Activated CD4-positive, alpha-beta T cell treated with anti-CD3 and anti-CD28 coated beads, Interleukin-2, Interleukin-6, amounts not matched to agents 100 ng/mL and 50 ng/mL, durations not matched to agents 16 hours and 8 hours (primary cell): ENCODE results near the gene EHD3.

ENCODE experiments used
- DNase-seq: peaks from one replicate; pipeline ENCODE4 v3.0.0-alpha.2; 2020

The EHD3 gene

DNA sequence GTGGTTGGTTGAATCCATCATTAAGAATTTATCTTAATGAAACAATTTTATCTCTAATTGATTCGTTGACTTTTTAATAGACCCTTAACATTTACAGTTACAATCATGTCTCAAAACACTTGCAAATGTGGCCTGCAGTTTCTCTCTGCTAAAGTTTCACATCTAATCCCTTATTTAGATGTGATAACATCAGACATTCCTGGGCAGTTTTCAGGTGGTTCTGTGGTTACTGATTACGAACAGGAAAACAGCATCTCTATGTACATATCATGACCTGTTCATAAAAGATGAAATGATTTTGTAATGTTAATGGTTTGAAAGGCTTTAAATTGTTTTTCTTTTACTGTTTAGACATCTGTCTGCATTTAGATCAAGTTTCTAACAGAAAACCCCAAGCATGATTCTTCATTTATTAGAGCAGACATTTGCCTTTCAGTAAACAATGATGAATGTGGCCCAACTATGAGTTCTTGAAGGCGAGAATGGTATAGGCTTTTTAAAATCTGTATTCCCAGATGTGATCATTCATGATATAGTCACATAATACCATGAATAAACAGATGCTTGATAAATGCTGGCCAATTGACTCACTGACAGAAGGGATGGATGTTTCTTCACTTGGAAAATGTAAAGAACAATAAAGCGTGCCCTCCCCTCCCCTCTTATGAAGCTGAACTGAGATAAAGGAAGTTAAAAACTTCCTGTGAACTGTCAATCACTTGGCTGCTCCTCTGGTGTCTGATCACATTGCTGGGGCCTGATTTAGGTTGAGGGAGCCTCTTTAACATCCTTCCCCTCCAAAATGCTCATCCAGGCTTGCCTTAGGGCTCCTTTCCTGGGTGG lies 20.1 kb upstream of the EHD3 start:
- no peak for DNase-seq

DNA sequence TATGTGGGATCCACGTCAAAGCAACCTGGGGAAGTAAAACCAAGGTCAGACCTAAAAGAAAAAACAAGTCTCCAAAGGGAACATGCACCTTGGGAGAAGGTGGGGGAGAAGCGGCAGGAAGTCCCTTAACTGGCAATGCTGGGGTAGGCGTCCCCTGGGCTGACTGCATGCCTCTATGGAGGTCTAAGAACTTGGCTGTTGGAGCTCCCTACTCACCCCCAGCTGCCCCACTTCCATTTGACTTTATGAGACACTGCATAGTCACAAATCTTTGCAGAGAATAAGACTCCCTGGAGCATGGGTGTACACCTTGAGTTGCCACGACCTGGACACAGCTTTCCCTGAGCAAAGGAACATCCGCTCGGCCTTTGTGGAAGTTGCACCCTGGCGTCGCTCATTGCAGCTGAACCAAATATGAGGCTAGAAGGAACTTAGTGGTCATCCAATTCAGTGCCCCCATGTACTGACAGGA lies 19.5 kb upstream of the EHD3 start:
- no peak for DNase-seq

DNA sequence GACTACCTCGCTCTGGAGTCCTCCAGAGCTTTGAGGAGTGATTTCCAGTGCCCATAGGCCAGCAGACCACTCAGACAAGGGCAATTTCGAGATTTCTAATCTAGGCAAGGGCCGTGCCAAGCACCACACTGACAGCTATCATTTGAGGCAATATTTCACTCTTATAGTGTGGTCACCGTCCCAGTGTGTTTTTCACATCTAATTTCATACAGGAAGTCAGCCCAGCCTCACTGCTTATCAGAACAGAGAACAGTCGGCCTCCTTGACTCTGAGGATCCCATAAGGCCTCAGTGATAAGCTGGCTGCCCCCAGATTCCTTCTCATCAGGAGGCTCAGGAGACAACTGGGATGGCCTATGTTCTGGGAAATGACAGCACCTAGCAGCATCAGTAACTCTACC lies 17.2 kb upstream of the EHD3 start:
- peak; percentile 42 for DNase-seq

DNA sequence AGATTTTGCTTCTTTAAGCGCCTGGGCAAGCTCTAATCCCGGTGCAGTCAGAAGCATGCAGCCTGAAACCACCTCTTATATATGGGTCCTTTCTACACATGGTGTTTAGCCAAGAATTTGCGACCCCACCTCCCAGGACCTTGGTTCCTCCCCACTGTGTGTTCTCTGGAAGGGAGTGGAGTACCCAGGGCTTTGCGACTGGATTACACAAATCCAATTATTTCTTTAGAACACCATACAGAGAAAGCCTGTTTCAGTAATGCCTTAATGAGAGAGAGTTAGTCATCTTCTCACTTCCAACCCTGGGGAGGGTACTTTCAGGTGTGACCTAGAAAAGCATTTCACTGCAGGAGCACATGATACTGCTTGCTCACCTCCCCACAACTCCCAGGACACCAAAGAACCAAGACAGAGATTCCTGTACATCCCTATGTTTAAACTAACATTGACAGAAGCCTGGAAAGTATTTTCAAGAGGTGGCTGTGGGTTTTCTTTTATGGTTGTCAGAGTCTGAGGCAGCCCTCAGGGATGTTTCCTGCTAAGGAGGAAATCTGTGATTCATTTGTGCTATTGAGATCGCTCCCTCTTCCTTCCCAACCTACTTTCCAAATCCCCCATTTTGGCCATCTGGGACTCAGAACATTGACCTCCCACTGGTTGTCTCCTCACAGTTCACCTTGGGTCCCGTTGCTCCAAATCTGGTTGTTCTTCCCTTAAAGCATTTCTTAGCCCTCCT lies 16.3 kb upstream of the EHD3 start, which contains the start of gene CAPN14:
TSS of gene CAPN14 (minus strand) at position 51 of the 736 bp plus-strand sequence. CDS start 12,068 bp downstream, outside the sequence.
- DNase-seq: peak; percentile 43

DNA sequence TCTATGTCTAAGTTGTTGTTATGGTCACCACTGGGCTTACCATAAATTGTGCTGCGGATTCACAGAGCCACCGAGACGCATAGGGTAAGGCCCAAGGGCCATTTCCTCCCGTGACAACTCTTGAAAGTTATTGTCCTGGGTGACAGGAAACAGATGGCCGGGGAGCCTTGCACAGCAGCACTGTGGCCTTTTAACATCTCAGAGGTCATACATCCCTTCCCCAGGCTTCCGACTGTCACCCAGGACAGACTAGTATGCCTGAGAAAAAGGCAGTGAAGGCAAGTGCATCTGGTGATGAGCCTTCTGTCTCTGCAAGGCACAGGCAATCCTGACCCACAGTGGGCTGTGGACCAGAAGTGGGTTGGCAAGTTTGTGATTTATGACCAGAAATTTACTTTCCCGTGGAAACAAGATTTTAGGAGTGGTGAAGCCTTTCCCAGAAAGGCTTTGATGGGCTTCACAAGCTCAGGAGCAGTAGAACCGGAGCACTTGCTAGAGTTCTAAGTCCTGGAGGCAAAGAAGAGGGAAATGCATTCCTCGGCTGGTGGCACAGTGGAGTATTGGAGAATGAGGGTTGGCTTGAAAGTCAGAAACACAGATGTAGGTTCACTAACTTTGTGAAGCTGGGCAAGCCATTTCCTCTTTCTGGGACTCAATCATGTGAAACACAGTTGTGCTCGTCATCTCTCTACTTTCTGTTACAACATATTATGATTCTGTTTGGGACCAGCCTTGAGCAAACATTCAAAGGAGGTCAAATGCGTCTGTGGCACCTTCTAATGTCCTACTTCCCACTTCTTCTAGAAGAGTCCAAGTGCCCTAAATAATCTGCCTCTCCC lies 14.6 kb upstream of the EHD3 start:
- DNase-seq: peak; percentile 39

DNA sequence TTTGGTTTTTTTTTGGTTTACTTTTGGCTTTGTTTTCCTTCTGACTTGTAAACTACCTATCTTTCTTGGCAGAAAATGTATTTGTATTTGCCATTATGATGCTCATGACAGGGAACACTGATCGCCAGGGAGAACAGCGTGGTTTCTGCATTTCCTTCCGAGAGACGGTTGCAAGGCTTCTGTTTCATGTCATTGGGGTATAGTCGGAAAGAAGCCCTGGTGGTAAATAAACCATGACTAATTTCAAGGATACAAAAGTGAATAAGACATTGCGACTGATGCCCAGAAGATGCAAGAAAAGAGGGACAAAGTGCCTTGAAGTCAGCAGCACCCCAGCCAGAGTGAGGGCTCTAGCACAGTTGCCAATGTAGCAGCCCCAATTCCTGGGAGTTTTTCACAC lies 12.4 kb upstream of the EHD3 start:
- peak; percentile 62 for DNase-seq

DNA sequence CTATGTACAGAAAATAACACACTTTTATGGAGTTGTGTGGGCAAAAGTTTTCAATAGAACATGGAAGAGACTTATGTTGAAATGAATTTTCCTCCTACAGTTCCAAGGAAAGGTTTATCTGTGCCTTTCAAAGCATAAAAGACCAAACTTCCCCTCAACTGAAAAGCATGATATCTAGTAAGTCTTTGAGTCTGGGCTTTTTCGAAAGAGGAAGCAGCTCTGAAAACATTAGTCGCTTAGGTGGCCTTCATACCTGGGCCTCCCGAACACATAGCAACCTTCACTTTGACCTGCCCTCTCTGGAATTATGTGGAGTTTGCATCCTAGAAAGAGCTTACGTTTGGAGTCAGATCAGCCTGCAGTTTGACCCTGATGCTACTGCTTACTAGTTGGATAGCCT lies 11.9 kb upstream of the EHD3 start:
- no peak for DNase-seq

DNA sequence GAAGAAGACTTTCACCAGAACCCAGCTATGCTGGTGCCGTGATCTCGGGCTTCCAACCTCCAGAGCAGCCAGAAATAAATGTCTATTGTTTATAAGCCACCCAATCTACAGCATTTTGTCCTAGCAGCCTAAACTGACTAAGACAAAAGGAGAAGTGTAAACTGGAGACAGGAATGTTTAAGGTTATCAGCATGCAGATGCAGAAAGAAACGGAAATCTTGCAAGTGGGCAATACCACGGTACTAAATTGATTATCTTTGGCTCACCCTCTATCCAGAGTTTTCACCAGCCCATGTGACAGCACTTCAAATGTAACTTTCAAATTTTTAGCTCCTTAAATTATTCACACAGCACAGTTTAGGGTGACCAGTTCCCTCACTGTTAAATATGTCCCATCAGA lies 10.9 kb upstream of the EHD3 start:
- no peak for DNase-seq

DNA sequence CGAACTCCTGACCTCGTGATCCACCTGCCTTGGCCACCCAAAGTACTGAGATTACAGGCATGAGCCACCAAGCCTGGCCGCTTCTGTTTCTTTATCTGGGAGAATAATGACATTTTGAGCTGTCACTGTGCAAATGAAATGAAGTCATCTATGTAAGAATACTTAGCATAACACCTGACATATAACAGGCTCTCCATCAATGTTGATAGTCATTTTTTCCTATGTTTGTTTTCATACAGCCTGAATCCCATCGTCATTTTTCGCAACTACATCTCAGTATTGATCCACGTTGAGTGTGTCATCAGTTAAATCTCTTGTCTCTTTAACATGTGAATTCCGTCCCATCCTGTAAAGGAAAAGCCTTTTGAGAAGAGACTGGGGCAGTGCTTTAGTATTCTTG lies 10.2 kb upstream of the EHD3 start:
- no peak for DNase-seq

DNA sequence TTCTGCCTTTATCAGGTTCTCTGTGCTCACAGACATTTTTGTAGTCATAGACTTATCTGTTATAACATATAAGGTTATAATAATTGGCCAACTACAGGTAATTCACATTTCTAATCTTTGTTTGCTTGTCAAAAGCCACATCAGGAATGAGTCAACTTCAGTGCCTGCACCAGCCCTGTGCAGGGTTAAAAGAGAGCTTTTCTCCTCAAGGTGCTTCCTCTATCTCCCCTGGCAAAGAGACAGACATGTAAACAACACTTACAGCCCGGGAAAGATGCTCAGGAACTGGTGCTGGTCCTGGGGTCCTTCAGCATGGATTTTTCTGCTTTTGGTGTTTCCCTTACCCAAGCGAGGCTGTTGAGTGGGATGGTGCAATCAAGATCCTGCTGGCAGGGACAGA lies 7.7 kb upstream of the EHD3 start:
- no peak for DNase-seq

DNA sequence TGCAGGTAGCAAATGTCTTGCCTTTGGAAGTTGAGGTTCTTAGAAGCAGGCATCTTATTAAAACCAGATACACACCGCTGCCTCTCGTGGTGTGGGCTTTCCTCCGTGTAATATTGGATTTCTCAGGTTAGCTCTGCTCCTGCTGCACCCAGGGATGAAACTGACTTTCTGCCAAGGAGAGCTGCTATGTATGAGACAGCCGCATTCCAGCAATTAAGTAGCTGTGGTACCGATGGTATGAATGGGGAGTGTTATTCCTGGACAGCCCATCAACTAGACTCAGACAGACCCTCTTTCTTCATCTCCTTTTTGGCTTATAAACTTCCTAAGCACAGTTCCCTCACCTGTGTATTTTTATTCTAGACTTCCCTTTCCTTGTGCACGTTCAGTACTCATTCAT lies 6.8 kb upstream of the EHD3 start:
- no peak for DNase-seq

DNA sequence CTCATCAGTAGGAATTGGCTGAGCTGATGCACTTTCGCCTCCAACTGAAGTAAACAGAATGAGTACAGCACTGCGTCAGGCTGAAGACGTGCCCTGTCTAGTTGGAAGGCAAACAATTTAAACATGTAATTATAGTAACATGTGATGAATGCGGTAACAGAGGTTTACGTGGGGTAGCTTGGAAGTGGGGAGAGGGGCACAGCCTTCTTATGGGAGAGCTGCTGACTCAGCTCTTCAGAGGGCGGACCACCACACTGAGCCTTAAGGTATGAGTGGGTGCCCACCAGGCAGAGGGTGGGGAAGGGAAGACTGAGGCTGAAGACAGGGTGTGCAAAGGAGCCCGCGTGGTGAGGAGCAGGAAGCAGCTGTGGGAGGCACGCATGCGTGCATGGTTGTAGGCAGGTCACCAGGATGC lies 6.2 kb upstream of the EHD3 start:
- DNase-seq: no peak

DNA sequence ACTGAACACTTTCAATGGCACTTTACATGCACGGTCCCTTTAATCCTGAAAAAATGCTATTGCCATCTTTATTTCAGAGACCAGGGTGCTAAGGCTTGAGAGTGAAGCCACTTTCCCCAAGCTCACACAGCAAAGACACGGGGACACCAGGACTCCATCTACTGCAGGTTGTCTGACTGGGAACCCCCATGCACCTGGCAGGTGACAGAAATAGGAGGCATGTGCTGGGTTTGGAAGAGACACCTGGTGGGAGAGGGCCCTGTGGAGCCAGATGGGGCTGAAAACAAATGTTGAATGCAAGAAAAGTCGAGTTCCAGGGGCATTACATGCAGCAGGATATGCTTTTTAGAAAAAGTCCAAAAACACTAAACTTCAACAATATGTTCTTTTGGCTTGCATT lies 5.2 kb upstream of the EHD3 start:
- DNase-seq: no peak

DNA sequence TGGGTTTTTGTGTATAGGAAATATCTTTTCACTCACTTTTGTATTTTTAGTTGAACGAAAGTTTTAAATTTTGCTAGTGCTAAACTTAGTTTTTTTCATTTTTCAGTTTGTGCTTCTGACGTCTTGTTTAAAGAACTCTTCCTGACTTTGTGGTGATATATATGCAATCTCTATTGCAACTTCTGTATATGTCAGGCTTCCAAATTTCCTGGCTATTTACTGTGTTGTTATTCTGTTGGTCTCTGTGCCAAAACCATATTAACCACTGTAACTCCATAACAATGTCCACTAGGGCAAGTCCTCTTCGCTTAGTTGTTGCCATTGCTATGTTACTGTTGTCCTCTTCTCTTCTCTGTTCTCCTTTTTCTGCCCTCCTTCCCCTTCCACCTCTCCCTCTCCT lies 3.2 kb upstream of the EHD3 start:
- DNase-seq: no peak

DNA sequence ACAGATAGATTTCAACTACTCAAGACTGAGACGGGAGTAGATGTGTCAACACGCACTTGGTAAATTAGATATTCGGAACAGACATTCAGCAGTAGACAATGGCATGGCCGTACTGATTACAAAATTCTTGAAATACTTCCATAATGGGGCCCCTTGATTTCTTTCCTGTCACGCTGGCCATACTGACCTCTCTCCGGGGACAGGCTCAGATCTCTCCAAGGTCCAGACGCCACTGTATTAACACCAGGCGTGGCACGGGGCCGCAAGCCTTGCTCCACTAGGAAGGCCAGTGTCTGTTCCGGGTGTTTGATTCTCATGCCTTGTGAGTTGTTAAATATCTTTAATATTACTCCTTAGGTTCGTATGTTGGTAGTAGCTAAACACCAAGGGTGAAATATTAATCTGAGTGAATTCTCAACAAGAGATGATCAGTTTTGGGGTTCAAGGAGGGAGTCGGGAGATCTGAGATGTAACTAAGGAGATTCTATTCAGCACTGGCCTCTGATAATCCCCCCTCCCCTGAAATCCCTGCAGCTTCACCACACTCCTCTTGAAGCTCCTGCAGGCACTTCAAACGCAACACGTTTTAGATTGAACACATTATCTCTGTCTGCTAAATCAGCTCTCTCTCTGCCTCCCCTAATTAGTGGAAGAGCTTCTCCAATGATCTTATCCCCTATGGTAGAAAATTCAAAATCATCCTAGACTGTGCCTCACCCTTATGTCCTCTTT lies 2.2 kb upstream of the EHD3 start:
- no peak for DNase-seq

DNA sequence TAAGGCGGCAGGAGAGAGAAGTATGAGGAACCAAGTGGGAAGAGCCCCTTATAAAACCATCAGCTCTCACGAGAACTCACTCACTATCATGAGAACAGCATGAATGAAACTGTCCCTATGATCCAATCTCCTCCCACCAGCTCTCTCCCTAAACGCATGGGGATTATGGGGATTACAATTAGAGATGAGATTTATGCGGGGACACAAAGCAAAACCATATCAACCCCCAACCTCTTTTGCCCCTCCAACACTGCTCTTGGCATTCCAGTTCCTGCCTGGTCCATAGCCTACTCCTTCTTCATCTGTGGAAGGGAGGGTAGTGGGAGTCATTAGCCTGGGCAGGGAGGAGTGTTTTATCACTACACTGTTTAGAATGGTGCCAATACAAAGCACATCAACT lies 1.4 kb upstream of the EHD3 start:
- DNase-seq: no peak

DNA sequence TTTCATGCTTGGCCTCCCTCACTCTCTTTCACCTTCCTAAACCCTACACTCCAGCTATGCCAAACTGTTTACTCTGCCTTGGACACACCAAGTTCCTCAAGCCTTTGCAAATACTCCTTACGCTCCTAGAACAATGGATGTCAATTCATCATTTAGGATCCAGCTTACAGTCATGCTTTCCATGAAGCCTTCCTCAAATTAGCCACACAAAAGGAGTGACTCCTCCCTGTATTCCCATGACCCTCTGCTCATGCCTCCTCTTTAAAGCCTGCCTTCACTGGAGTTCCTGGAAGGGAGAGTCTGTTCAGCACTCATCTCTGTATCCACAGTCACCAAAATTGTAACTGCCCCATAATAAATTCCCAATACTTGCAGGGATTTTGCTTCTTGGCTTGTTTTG lies 721 bp upstream of the EHD3 start:
- DNase-seq: no peak

DNA sequence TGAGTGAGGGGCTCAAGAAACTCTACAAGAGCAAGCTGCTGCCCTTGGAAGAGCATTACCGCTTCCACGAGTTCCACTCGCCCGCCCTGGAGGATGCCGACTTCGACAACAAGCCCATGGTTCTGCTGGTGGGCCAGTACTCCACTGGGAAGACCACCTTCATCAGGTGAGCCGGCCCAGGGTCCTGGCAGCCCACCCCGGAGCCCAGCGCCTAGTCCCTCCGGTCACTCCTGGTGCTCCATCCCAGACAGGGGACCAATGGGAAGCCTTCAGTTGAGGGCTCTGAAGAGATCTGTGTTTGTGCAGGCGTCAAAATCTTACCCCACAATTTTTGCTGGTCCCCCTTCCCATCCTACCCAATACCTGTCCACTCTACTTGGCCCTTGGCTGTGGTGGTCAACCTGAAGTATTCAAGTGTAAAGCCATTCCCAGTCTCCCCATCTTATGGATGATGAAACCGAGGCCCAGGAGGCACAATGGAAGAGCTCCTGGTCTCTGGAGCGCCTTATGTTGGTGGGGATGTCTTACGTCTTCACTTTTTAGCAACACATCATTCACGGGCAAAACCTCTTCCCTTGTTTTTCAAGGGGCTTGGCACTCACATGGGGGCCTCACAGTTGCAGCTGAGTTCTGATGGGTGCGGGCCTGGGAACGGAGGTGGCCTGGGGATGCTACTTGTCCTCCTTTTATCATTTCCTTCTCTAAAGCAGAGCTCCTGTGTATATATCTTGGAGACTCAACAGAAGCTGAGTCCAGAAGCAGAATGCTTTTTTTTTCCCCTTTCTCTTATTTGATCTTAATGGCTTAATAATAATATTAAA lies 941 bp downstream of the EHD3 start:
- no peak for DNase-seq

DNA sequence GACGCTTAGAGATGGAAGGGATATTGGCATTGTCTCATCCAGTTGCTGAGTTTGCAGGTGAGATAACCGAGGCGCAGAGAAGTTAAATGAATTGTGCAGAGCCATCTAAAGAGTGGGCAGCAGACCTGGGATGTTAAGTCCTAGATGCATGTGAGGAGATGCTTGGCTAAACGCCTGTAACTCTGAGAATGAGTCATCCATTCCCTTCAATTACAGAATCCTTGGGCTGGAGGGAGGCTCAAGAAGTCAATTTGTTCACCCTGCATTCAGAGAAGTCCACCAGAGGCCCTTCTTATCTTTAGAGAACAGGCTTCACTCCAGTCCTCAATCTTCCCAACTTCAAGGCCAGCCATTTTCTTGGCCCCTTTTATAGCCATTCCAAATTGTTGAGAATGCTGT lies 1.6 kb downstream of the EHD3 start:
- no peak for DNase-seq

DNA sequence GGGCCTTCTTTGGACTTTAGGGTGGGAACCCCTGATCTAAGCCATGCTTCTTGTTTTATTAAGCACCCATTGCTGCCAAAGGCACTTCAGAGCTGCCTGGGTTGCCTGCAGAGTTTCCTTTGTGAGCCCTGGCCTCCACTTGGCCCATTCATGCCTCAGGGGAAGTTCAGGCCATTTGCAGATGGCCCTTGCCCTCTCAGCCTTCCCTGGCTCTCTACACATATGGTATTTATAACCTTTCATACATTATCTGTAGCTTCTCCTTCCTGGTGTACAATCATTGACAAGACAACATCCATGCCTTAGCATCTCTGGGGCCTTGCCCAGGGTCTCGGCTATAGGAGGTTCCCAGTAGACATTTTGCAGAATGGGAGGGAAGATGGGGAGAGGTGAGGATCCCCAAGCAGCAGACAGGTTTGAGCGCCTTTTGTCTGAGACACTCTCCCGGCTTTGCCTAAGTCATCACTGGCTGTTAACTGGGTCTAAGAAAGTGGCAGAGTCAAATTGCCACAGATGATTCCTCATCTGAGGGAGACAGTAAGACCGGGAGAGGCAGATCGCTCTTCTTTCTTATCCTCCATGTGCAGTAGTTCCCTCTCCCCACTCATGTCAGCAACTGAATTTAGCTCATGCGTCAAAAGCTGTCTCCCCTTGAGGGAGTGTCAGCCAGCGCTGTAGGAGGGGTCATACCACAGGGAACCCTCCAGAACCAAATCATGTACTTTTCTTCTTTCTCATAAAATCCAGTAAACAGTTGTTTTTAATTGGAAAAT lies 2.7 kb downstream of the EHD3 start:
- DNase-seq: no peak
